ENCODE data around the gene LPP. TPM values are rescaled to one million over a fixed set of nuclear protein-coding genes. Genes with fewer than 3 reads are reported as not detected.

Gene LPP
- total and polyA plus RNA-seq, 10 of the 15 experiments (the other 5 are each of a cell fraction or from before 2014, with no cell fraction given), result under 0.01 to 0.62 (median 0.03) TPM

- no peak for TF ChIP-seq ATF2 (IDR thresholded peaks at IDR 0.05; ENCODE audit: low read length)
- TF ChIP-seq PKNOX1 (IDR thresholded peaks at IDR 0.05), result no peak
Measured at GRCh38 chr3:188605231-188605630, 451.3 kb downstream of the LPP start (continued).

GRCh38 chr3:188605905-188606304 lies 451.9 kb downstream of the LPP start:
- Histone ChIP-seq H3K36me3 (ENCODE audit: control insufficient read depth in 2 of 2, insufficient read depth in 2 of 2, low read length in 1 of 2) (no peaks in the 10 kb centered on the region), H3K4me2 (ENCODE audit: control insufficient read depth, insufficient read depth) (no peak overlapping the region), H3K4me3 (no peak overlapping the region), H2AFZ (ENCODE audit: control insufficient read depth, low read depth, low read length) (no peak overlapping the region), H4K20me1 (ENCODE audit: control insufficient read depth, insufficient read depth) (no peaks in the 10 kb centered on the region), H3K27me3 (replicated peaks in 1 of 2; ENCODE audit: control insufficient read depth in 2 of 2, insufficient read depth in 2 of 2, low read length in 1 of 2) (no peaks in the 10 kb centered on the region), H3K4me1 (ENCODE audit: control insufficient read depth, insufficient read depth, low read length) (no peaks in the 10 kb centered on the region), H3K9me3 (replicated peaks; ENCODE audit: control insufficient read depth, insufficient read depth, low read length) (no peaks in the 10 kb centered on the region), H3K27ac (ENCODE audit: control insufficient read depth, insufficient read depth) (no peak overlapping the region), H3K9ac (ENCODE audit: control insufficient read depth, insufficient read depth, low read length) (no peak overlapping the region), H3K79me2 (ENCODE audit: control insufficient read depth, insufficient read depth, low read length) (no peaks in the 10 kb centered on the region)
- ChIA-PET CTCF (interaction anchor here (0.6 kb wide), 1 partner anchor 867 kb away, joined by 3 read pairs; no protein-coding TSS in a partner anchor), POLR2A (no interaction called here), SMC1A (ENCODE audit: uncharacterized antibody, unreplicated experiment) (interaction anchor here (0.6 to 0.8 kb wide), 2 partner anchors 11 to 34 kb away, joined by 3 to 4 read pairs; no protein-coding TSS in a partner anchor), RAD21 (ENCODE audit: unreplicated experiment) (no interaction called here)
- in situ Hi-C loops (cut with MboI), result no loop called here
- FAIRE-seq, result no peak
- no peak for DNase-seq (ENCODE audit: low read depth, low spot score)
- 30% methylated on average over 5 of the region's 5 CpGs for WGBS (ENCODE audit: insufficient coverage, insufficient replicate concordance, low lambda C conversion rate, missing lambda C conversion rate)
- intact Hi-C loops (cut with micrococcal nuclease; ENCODE audit: unreplicated experiment), result no loop called here
- BruUV-seq (replicated peaks), result no TSS peak
- ATAC-seq, result no peak
- TF ChIP-seq HDAC6 (IDR thresholded peaks at IDR 0.05; ENCODE audit: unreplicated experiment), result no peak
- no peak for TF ChIP-seq ZNF687 (IDR thresholded peaks at IDR 0.05)
- no peak for TF ChIP-seq ASH2L (IDR thresholded peaks at IDR 0.05; ENCODE audit: borderline replicate concordance, low read depth)
- TF ChIP-seq PRDM15 (CRISPR knock-in tag; IDR thresholded peaks at IDR 0.05), result no peak
- TF ChIP-seq IRF5 (IDR thresholded peaks at IDR 0.05; ENCODE audit: borderline replicate concordance), result no peak
- no peak for TF ChIP-seq POLR2AphosphoS5 (IDR thresholded peaks at IDR 0.05; ENCODE audit: low read length)
- no peak for TF ChIP-seq MAX (IDR thresholded peaks at IDR 0.05; ENCODE audit: low read depth, low read length)
- no peak for TF ChIP-seq BCL11A (IDR thresholded peaks at IDR 0.05; ENCODE audit: low read depth, low read length)

Data from GM12878 (cell line).